GM18520 (cell line): ENCODE results near the gene ARFGAP2.

Experiments used
- ATAC-seq: cut with Tn5 transposase; IDR thresholded peaks from one replicate; pipeline ENCODE4 v1.9.1; 2021; ENCODE audit not compliant: unreplicated experiment

ARFGAP2 gene

DNA sequence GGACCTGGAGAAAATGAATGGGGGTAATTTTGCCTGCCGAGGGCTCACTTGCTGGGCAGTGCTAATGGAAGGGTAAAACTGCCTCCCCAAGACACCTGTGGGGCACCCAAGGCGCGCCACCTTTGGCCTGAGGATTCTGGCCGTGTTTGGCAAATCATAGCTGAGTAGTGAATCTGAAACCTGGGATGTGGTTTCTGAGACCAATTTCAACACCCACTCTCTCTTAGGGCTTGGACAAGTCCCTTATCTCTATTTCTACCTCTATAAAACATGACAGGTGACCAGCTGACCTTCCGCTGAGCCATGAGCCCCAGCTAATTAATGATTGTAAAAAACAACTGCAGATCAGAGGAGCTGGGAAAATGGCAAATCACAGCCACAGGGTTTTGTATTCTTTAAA is 11.0 kb upstream of the ARFGAP2 start:
- no peak for ATAC-seq

GRCh38 chr11:47186700-47187695 is 10.3 kb upstream of the ARFGAP2 start:
- ATAC-seq = no peak

DNA sequence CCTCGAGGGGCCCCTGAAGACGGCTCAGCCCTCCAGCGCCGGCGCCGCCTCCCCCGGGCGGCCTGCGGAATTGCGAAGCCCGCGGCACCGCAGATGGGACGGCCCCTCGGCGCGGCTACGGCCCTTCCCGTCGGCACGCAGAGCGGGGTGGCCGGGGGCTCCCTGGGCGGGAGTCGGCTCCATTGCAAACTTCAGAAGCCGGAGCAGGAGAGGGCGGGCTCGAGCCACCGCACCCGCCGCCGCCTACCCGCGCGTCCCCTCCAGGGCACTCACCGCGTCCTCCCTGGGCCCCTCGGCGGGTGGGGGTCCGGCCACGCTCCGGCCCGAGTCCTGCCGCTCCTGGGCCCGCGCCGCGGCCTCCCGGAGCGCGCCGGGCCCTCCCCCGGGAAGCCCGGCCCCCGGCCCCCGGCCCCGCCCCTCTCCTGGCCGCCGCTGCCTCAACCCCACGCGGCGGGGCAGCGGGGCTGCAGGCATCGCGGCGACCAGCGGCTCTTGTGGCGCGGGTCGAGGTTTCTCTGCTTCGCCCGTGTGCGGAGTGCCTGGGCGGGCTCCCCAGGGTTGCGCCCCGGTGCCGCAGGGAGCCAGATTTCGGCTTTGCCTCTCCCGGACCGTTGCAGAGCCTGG is 9.5 kb upstream of the ARFGAP2 start, which contains the start of gene PACSIN3:
PACSIN3 (minus strand) TSS at position 359 of the 624 bp plus-strand sequence. CDS start 3,707 bp downstream, outside the sequence.
- ATAC-seq = no peak

- ATAC-seq = no peak
Observed at GRCh38 chr11:47185305-47186075, 8.8 kb upstream of the ARFGAP2 start.

- no peak for ATAC-seq
Observed at GRCh38 chr11:47184711-47185304, 8.1 kb upstream of the ARFGAP2 start.

GRCh38 chr11:47183969-47184368 is 7.3 kb upstream of the ARFGAP2 start:
- ATAC-seq = no peak

DNA sequence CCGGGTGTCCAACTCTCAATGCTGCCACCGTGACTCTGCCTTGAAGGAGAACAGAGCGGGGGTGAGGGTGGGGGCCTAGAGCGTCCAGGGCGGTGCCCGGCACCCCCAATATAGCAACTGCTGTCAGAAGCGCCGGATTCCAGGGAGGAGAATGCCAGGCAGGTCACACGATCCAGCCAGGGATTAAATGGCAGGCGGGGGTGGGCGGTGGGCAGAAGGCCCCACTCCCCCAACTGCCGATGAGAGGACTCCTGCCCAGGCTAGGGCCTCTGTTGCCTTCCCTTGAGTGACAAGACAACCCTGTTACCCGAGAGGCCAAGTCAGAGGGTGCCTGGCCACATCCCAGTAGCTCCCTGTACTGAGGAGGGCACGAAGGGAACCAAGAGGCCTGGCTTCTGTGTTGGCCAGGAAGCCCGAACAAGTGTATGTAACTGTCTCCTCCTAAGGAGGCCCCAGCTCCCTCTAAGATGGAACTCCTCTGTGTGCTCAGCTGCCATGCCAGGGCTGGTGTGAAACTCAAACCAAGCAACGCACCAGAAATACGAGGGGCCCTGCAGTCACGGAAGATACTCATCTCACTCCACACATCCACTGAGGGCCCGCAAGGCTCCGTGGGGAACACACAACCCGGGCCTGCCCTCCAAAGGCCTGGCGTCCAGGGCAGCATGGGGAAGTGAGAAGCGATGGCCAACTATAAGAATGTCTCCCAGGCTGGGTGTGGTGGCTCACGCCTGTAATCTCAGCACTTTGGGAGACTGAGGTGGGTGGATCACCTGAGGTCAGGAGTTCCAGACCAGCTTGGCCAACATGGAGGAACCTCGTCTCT is 6.6 kb upstream of the ARFGAP2 start:
- no peak for ATAC-seq

GRCh38 chr11:47182380-47182779 is 5.7 kb upstream of the ARFGAP2 start:
- no peak for ATAC-seq

- no peak for ATAC-seq
Observed at GRCh38 chr11:47181271-47181670, 4.6 kb upstream of the ARFGAP2 start.

GRCh38 chr11:47180006-47180787 is 3.5 kb upstream of the ARFGAP2 start:
- no peak for ATAC-seq

DNA sequence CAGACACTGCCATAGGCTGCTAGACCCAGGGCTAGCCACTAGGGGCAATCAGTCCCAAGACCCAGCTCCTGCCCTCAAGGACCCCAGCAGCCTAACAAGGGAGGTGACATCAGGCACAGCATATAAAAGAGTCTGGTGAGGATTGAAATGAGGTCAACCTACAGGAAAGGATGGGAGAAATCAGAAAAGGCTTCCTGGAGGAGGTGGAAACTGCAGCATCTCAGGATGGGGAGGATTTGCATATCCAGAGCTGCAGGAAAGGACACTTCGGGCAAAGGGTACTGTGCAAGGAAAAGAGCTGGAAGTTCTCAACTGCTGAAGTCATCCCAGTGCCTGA is 2.9 kb upstream of the ARFGAP2 start:
- ATAC-seq = no peak

- no peak for ATAC-seq
Observed at GRCh38 chr11:47178737-47179654, 2.3 kb upstream of the ARFGAP2 start.

DNA sequence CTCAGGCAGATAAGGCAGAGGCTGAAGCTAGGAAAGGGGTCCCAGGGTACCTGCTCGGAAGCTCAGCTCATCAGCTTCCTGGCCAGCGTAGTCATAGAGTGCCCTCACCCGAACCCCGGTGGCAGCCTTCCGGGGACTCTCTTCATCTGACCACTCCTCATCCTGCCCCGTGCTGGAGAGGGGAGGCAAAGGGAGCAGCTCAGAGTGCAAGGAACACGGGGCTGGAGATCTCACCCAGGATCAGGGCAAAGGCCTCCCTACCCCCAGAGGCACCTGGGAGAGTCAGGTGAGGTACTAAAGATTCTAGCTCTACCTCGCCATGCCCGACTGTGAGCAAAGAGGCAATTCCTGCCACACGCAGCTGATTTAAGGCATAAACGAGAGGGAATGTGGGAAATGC is 1.6 kb upstream of the ARFGAP2 start:
- no peak for ATAC-seq

- ATAC-seq = no peak
Observed at GRCh38 chr11:47177846-47178245, 1.2 kb upstream of the ARFGAP2 start.

DNA sequence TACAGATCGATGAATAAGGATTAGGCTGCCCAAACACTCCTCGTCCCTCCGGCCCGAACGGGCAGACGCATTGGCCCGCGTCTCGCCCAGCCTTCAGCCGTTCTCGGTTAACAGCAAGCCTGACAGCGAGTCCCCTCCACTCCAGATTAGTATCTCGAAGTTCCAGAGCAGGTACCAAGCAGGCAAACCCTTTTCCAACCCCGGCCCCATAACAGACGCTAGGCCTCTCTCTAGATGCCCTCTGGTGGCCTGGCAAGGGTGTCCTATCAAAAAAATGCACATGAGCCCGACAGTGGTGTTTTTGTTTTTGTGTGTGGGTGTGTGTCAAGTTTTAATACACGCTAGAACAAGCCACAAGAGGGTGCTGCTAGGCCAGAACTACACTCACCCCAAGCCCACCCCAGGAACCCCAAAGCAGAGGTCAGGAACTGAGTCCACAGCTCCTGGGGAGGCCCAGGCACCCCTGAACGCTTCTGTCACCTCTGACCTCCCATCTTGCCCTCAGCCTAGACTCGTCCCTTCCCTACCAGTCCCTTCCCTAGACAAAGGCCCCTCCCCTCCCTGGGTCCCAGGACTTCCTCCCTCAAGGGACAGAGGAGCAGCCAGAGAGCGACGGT is 658 bp upstream of the ARFGAP2 start:
- ATAC-seq = peak; percentile 35

DNA sequence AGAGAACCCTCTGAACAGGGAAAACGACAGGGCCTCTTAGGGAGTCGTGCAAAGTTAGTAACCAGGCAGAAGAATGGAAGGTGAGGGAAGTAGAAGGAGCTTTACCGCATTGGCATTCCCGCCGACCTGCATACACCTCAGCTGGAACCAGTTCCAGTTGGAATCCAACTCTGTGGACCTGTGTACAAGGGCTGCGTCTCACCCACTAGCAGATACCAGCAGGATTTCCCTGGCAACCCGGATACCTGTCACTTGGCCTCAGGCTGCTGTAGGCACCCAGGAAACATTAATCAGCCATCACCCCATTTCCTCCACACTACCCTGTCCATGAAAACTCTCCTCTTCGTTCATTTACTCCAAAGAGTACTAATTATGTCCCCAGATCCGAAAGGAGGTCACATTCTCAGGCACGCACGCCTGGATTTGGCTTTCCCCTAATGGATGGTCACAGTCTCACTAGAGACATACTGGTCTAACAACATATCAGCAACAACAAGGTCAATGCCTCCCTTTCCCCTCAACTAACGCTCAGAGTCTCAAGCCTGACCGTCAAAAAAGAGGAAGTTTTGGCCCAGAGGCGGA is 842 bp downstream of the ARFGAP2 start:
- ATAC-seq = no peak

GRCh38 chr11:47172740-47173336 is 3.8 kb downstream of the ARFGAP2 start:
- no peak for ATAC-seq
